GM12891 (cell line): Measurements from ENCODE around the gene CDK14.

Source experiments
- DNase-seq: peaks from one replicate; pipeline ENCODE4 v3.0.0; 2011; ENCODE audit warnings: low spot score; ENCODE audit not compliant: insufficient read length
- FAIRE-seq: peaks from 2 replicates; lab custom pipeline; 2011; peaks lifted over from hg19 to GRCh38; lab: Jason Lieb, UNC
- PAX5 ChIP-seq: IDR thresholded peaks from 2 replicates; pipeline ENCODE4 v1.6.1; 2011; ENCODE audit warnings: low read length, moderate library complexity, mild to moderate bottlenecking; ENCODE audit not compliant: insufficient read depth, severe bottlenecking
- POLR2A ChIP-seq: IDR thresholded peaks from 2 replicates; pipeline ENCODE4 v1.6.1; 2011; ENCODE audit warnings: low read depth, low read length, control low read depth
- POLR2AphosphoS5 ChIP-seq: IDR thresholded peaks from 2 replicates; pipeline ENCODE4 v1.6.1; 2011; ENCODE audit warnings: low read depth, low read length, control low read depth
- POU2F2 ChIP-seq: IDR thresholded peaks from 2 replicates; pipeline ENCODE4 v1.6.1; 2011; ENCODE audit warnings: low read depth, mild to moderate bottlenecking, control low read depth, low read length, moderate library complexity
- SPI1 ChIP-seq: IDR thresholded peaks from 2 replicates; pipeline ENCODE4 v1.6.1; 2011; ENCODE audit warnings: low read depth, low read length, control low read depth
- TAF1 ChIP-seq: IDR thresholded peaks from 2 replicates; pipeline ENCODE4 v1.6.1; 2011; ENCODE audit warnings: low read depth, low read length, control low read depth

The CDK14 gene

GRCh38 chr7:90607196-90607595, 11.1 kb downstream of the CDK14 start:
- FAIRE-seq (no peak), DNase-seq (no peak)

GRCh38 chr7:90610105-90610504, 14.0 kb downstream of the CDK14 start:
- TF ChIP-seq TAF1: no peak
- TF ChIP-seq SPI1: no peak
- TF ChIP-seq PAX5: no peak
- TF ChIP-seq POLR2AphosphoS5: no peak
- TF ChIP-seq POLR2A: no peak
- TF ChIP-seq POU2F2: no peak
- no peak for DNase-seq
- no peak for FAIRE-seq

More at GRCh38 chr7:90607196-90607595, 11.1 kb downstream of the CDK14 start:
- TF ChIP-seq POU2F2 (no peak), SPI1 (no peak), POLR2A (no peak), TAF1 (no peak), POLR2AphosphoS5 (no peak), PAX5 (no peak)

- DNase-seq (no peak), FAIRE-seq (peak; percentile 48)
- TF ChIP-seq SPI1 (0 out of 2 replicates have a peak, but pooled peaks have one; percentile 5), POU2F2 (no peak), POLR2A (peak; percentile 27; the same call in 1 of the 2 replicates)
These were observed 15.0 kb downstream of the CDK14 start for GRCh38 chr7:90611115-90611514.

- FAIRE-seq (peak; percentile 82), DNase-seq (no peak)
- TF ChIP-seq TAF1 (no peak), SPI1 (peak; percentile 76), PAX5 (no peak), POU2F2 (peak; percentile 85), POLR2AphosphoS5 (no peak), POLR2A (no peak)
These were observed 17.0 kb downstream of the CDK14 start for GRCh38 chr7:90613088-90613498.

- FAIRE-seq (peak; percentile 9), DNase-seq (no peak)
- no peak for TF ChIP-seq POU2F2
- TF ChIP-seq TAF1: no peak
- TF ChIP-seq PAX5: no peak
- no peak for TF ChIP-seq POLR2A
- no peak for TF ChIP-seq POLR2AphosphoS5
- TF ChIP-seq SPI1: no peak
These were observed 21.3 kb downstream of the CDK14 start for GRCh38 chr7:90617442-90617841.

DNA sequence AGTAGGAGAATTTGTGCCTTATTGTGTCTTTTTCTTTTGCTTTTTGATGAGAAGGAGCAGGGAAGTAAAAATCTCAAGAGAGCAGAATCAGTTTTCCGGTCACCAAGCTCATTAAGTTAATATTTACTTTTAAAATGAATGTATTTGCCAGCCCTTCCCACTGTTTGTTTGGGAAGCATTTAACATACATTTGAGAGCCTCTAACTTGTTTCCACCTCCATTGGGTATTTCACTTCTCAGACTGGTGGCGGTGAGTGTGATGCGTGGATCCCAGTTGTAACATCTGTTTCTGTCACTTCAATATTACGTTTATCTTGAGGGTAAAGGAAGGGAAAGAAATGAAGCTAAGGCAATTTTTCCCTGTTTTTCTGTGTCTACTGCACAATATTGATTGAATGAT, 22.8 kb downstream of the CDK14 start:
- FAIRE-seq: peak; percentile 31

GRCh38 chr7:90621125-90621746, 25.1 kb downstream of the CDK14 start:
- TF ChIP-seq PAX5: no peak
- no peak for TF ChIP-seq POLR2AphosphoS5
- TF ChIP-seq POU2F2: no peak
- TF ChIP-seq POLR2A: no peak
- TF ChIP-seq TAF1: no peak
- no peak for TF ChIP-seq SPI1
- FAIRE-seq (no peak), DNase-seq (no peak)

More for the DNA sequence above, 22.8 kb downstream of the CDK14 start:
- no peak for DNase-seq
- TF ChIP-seq PAX5 (no peak), SPI1 (no peak), TAF1 (no peak), POLR2AphosphoS5 (no peak), POU2F2 (no peak), POLR2A (no peak)

- DNase-seq: no peak
- FAIRE-seq: no peak
- no peak for TF ChIP-seq POU2F2
- TF ChIP-seq TAF1: no peak
- TF ChIP-seq POLR2AphosphoS5: no peak
- no peak for TF ChIP-seq SPI1
- TF ChIP-seq PAX5: no peak
- no peak for TF ChIP-seq POLR2A
These were observed 25.6 kb downstream of the CDK14 start for GRCh38 chr7:90621747-90622140.

GRCh38 chr7:90622670-90623069, 26.5 kb downstream of the CDK14 start:
- FAIRE-seq: no peak
- TF ChIP-seq SPI1: no peak
- TF ChIP-seq PAX5: no peak
- TF ChIP-seq POU2F2: no peak
- TF ChIP-seq POLR2AphosphoS5: no peak
- TF ChIP-seq POLR2A: no peak
- no peak for TF ChIP-seq TAF1
- DNase-seq: no peak

GRCh38 chr7:90624225-90624911, 28.2 kb downstream of the CDK14 start:
- no peak for FAIRE-seq
- DNase-seq: no peak
- TF ChIP-seq SPI1 (no peak), POLR2A (no peak), TAF1 (no peak), PAX5 (no peak), POU2F2 (no peak), POLR2AphosphoS5 (no peak)
